Ishikawa (cell line): Measurements from ENCODE around the gene NIPA2.

ENCODE experiments used
- CEBPB ChIP-seq: IDR thresholded peaks from 2 replicates; pipeline ENCODE4 v1.6.1; 2012
- CREB1 ChIP-seq: IDR thresholded peaks from 2 replicates; pipeline ENCODE4 v1.6.1; 2012; ENCODE audit warnings: low read depth
- EGR1 ChIP-seq: IDR thresholded peaks from 2 replicates; pipeline ENCODE4 v1.6.1; 2012
- EP300 ChIP-seq: IDR thresholded peaks from 2 replicates; pipeline ENCODE4 v1.6.1; 2012; ENCODE audit warnings: borderline replicate concordance
- FOXM1 ChIP-seq: IDR thresholded peaks from 2 replicates; pipeline ENCODE4 v1.6.1; 2012; ENCODE audit warnings: low read depth, borderline replicate concordance
- NFIC ChIP-seq: IDR thresholded peaks from 2 replicates; pipeline ENCODE4 v1.6.1; 2012
- RAD21 ChIP-seq: IDR thresholded peaks from 2 replicates; pipeline ENCODE4 v1.6.1; 2012; ENCODE audit warnings: low read depth
- REST ChIP-seq: IDR thresholded peaks from 2 replicates; pipeline ENCODE4 v1.6.1; 2012; ENCODE audit warnings: low read depth, mild to moderate bottlenecking
- TAF1 ChIP-seq: IDR thresholded peaks from 2 replicates; pipeline ENCODE4 v1.6.1; 2012; ENCODE audit warnings: low read depth, mild to moderate bottlenecking
- TCF12 ChIP-seq: IDR thresholded peaks from 2 replicates; pipeline ENCODE4 v1.6.1; 2012; ENCODE audit warnings: low read depth
- TEAD4 ChIP-seq: IDR thresholded peaks from 2 replicates; pipeline ENCODE4 v1.6.1; 2012
- YY1 ChIP-seq: IDR thresholded peaks from 2 replicates; pipeline ENCODE4 v1.6.1; 2012; ENCODE audit warnings: low read depth
- ZBTB7A ChIP-seq: IDR thresholded peaks from 2 replicates; pipeline ENCODE4 v1.6.1; 2012; ENCODE audit warnings: low read depth
- TF ChIP-seq, protein P1 (sequence below): IDR thresholded peaks from 2 replicates; pipeline ENCODE4 v1.6.1; 2012

DNA sequence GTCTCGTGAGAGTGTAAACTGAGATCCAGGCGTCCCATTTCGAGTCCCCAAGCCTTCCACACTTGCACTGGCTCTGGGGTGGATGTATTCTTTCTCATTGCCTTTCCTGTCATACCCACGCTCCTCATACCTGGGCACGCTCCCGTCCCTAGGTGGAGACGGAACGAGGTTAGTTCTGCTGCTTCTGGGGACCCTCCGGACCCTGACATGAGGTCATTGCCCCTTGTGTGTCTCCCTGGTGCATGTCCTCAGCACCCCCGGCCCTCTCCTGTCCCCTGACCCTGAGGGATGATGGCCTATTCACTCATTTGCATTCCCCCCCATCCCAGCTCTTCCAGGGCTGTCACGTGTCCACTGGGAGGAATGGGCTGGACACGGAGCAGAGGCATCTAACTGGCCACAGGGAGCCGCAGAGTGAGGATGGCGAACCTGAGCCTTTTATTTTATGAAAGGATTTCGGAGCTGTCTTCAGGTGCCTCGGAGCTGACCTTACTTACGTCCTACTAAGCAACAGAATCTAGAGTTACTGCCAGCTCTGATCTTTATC is 43.8 kb upstream of the NIPA2 start:
- TF ChIP-seq CEBPB (no peak), REST (no peak), RAD21 (no peak), EGR1 (no peak), YY1 (no peak), TAF1 (no peak), TCF12 (no peak), EP300 (no peak), ZBTB7A (no peak), TEAD4 (no peak), CREB1 (no peak), NFIC (no peak), FOXM1 (no peak)
- TF ChIP-seq, protein P1, sequence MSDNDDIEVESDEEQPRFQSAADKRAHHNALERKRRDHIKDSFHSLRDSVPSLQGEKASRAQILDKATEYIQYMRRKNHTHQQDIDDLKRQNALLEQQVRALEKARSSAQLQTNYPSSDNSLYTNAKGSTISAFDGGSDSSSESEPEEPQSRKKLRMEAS, result no peak
